ENCODE measurements around the gene COL6A2. TPM values are rescaled to one million over a fixed set of nuclear protein-coding genes. Genes with fewer than 3 reads are reported as not detected.

The COL6A2 gene
- total and polyA plus RNA-seq, 2 of the 13 experiments (the other 11 are each of a cell fraction or from before 2014, with no cell fraction given), result 0.07 to 0.41 TPM

DNA sequence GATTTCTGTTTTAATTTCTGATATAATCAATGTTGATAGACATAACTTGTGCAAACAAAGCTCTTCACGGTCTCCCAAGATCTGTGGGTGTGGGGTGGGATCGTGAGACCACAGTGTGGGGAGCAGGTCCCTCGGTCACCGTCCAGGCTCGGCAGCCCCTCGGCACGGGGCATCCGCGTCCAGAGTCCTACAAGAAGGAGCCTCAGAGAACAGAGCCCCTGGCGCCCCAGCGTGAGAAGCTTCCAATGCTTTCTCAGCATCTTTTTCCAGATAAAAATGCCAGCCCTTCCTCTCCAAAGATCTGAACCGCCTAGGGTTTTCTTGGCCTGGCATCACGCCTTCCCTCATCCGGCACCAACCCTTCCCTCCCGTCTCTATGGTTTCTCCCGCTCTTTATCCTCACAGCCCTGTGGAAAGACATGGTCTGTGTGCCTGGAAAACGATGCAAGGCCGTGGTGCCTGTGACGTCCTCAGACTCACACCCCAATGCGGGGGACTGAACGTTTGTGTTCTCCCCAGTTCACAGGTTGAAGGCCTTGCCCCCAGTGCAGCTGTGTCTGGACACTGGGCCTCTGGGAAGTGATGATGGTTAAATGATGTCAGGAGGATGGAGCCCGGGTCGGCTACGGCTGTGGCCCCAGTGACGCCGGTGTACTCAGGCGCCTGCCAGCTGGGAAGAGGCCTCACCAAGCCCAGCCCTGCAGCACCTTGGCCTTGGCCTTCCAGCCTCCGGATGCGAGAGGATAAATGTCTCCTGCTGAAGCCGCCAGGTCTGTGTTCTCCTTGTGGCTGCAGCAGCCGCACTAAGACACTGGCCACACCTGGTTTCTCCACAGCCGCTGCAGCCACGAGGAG, 45.9 kb upstream of the COL6A2 start (continued):
- TF ChIP-seq, protein P1, sequence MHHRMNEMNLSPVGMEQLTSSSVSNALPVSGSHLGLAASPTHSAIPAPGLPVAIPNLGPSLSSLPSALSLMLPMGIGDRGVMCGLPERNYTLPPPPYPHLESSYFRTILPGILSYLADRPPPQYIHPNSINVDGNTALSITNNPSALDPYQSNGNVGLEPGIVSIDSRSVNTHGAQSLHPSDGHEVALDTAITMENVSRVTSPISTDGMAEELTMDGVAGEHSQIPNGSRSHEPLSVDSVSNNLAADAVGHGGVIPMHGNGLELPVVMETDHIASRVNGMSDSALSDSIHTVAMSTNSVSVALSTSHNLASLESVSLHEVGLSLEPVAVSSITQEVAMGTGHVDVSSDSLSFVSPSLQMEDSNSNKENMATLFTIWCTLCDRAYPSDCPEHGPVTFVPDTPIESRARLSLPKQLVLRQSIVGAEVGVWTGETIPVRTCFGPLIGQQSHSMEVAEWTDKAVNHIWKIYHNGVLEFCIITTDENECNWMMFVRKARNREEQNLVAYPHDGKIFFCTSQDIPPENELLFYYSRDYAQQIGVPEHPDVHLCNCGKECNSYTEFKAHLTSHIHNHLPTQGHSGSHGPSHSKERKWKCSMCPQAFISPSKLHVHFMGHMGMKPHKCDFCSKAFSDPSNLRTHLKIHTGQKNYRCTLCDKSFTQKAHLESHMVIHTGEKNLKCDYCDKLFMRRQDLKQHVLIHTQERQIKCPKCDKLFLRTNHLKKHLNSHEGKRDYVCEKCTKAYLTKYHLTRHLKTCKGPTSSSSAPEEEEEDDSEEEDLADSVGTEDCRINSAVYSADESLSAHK (CRISPR knock-in tag; IDR thresholded peaks at IDR 0.05; ENCODE audit: borderline replicate concordance), result no peak
- no peak for TF ChIP-seq FOXO1 (CRISPR knock-in tag; IDR thresholded peaks at IDR 0.05)
- no peak for TF ChIP-seq NFKB2 (CRISPR knock-in tag; IDR thresholded peaks at IDR 0.05; ENCODE audit: borderline replicate concordance)

- BruUV-seq (replicated peaks), result no TSS peak
- Histone ChIP-seq H4K20me1 (ENCODE audit: insufficient read depth, low read length) (no peaks in the 10 kb centered on the region), H3K27me3 (ENCODE audit: control insufficient read depth in 1 of 2, insufficient read depth in 2 of 2, low read length in 2 of 2) (peaks cover 5 to 13% of the 10 kb centered on the region in 2 experiments; a peak in 4 of 5 replicates), H3K9ac (ENCODE audit: insufficient read depth, low read depth, low read length) (no peak overlapping the region), H3K4me1 (ENCODE audit: insufficient read depth, low read length) (no peaks in the 10 kb centered on the region), H3K27ac (ENCODE audit: extremely low read length, insufficient read depth, low read length) (no peak overlapping the region), H3K79me2 (ENCODE audit: insufficient read depth, low read length) (no peaks in the 10 kb centered on the region), H3K4me3 (replicated peaks in 1 of 3; ENCODE audit: insufficient read depth in 1 of 3, low read depth in 2 of 3, low read length in 3 of 3) (no peak overlapping the region), H3K36me3 (replicated peaks in 1 of 2; ENCODE audit: control insufficient read depth in 1 of 2, insufficient read depth in 2 of 2, low read length in 2 of 2) (no peaks in the 10 kb centered on the region), H3K9me3 (ENCODE audit: low read length) (no peaks in the 10 kb centered on the region), H3K4me2 (ENCODE audit: low read depth, low read length) (no peak overlapping the region), H2AFZ (ENCODE audit: low read length) (no peak overlapping the region)
- TF ChIP-seq, protein P2, sequence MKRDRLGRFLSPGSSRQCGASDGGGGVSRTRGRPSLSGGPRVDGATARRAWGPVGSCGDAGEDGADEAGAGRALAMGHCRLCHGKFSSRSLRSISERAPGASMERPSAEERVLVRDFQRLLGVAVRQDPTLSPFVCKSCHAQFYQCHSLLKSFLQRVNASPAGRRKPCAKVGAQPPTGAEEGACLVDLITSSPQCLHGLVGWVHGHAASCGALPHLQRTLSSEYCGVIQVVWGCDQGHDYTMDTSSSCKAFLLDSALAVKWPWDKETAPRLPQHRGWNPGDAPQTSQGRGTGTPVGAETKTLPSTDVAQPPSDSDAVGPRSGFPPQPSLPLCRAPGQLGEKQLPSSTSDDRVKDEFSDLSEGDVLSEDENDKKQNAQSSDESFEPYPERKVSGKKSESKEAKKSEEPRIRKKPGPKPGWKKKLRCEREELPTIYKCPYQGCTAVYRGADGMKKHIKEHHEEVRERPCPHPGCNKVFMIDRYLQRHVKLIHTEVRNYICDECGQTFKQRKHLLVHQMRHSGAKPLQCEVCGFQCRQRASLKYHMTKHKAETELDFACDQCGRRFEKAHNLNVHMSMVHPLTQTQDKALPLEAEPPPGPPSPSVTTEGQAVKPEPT (CRISPR knock-in tag; IDR thresholded peaks at IDR 0.05; ENCODE audit: low read depth), result no peak
- TF ChIP-seq ZNF776 (CRISPR knock-in tag; IDR thresholded peaks at IDR 0.05), result no peak
- TF ChIP-seq, protein P3, sequence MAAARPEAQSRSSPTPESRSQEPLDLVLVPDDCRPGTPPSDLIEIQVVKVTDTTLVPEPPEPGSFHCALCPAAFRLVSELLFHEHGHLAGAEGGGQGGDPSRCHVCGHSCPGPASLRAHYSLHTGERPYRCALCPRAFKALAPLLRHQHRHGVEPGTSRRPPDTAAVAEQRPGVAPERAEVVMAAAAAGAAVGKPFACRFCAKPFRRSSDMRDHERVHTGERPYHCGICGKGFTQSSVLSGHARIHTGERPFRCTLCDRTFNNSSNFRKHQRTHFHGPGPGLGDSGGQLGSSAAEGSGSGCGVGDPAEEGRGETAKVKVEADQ (CRISPR knock-in tag; IDR thresholded peaks at IDR 0.05; ENCODE audit: borderline replicate concordance), result no peak
- TF ChIP-seq ZNF780A (CRISPR knock-in tag; IDR thresholded peaks at IDR 0.05), result no peak
- no peak for TF ChIP-seq KLF16 (CRISPR knock-in tag; IDR thresholded peaks at IDR 0.05)
- TF ChIP-seq ZNF766 (CRISPR knock-in tag; IDR thresholded peaks at IDR 0.05; ENCODE audit: borderline replicate concordance), result no peak
- intact Hi-C loops (cut with micrococcal nuclease; ENCODE audit: unreplicated experiment) (no loop called here), in situ Hi-C loops (cut with HindIII; ENCODE audit: extremely low pct_ligation_motif_present, low pct_unique_long_range_greater_than_20kb) (no loop called here)
- CTCF ChIA-PET (ENCODE audit: low intra/inter-chr PET ratio, low total read pairs), result no interaction called here
- DNase-seq (ENCODE audit: low spot score), result no peak
- POLR2A ChIA-PET, result no interaction called here
- no peak for ATAC-seq
- FAIRE-seq, result no peak
- 56% methylated on average over 28 of the region's 31 CpGs for WGBS (ENCODE audit: low lambda C conversion rate)
Observed at GRCh38 chr21:46052703-46053651, 44.9 kb upstream of the COL6A2 start.
